Activated naive CD4-positive, alpha-beta T cell treated with anti-CD3 and anti-CD28 coated beads, Interleukin-2, amount 50 U/mL, for 24 hours (primary cell): Measurements from ENCODE around the gene SPATA45.
"Not testable (repeated sequence)": the region's sequence is repeated elsewhere in the genome, so short reads cannot be mapped to it uniquely, and the experiment has no call there.

Source experiments
- H3K27ac Mint-ChIP-seq: one replicate; pipeline ENCODE4 v1.8.0; 2021; ENCODE audit warnings: mild to moderate bottlenecking, mixed read lengths
- H3K27me3 Mint-ChIP-seq: one replicate; pipeline ENCODE4 v1.8.0; 2021; ENCODE audit warnings: mixed read lengths
- H3K36me3 Mint-ChIP-seq: one replicate; pipeline ENCODE4 v1.8.0; 2021; ENCODE audit warnings: mixed read lengths
- H3K4me1 Mint-ChIP-seq: one replicate; pipeline ENCODE4 v1.8.0; 2021; ENCODE audit warnings: mixed read lengths
- H3K4me3 Mint-ChIP-seq: one replicate; pipeline ENCODE4 v1.8.0; 2021; ENCODE audit warnings: mild to moderate bottlenecking, mixed read lengths
- H3K9me3 Mint-ChIP-seq: one replicate; pipeline ENCODE4 v1.8.0; 2021; ENCODE audit warnings: mixed read lengths

SPATA45 gene

DNA sequence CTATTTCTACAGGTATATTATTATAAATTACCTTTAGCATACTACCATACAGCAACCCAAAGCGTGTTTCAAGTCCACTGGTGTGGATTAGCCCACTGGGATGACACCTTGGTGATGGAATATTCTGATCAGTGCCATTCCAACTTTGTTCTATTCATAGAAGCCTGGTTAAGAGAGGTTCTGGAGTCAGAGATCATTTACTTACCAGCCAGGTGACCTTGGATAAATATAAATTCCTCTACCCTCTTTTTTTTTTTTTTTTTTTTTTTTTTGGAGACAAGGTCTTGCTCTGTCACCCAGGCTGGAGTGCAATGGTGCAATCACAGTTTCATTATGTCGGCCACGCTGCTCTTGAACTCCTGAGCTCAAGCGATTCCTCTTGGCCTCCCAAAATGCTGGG, at the start of gene SPATA45:
Gene SPATA45, minus strand, starts transcription at position 101 of the 400 bp plus-strand sequence. CDS start 11,500 bp downstream, outside the sequence.
- no peak within 1 kb of the TSS for H3K27ac Mint-ChIP-seq
- H3K27me3 Mint-ChIP-seq: no peaks in the 10 kb centered on the region
- no peak within 1 kb of the TSS for H3K4me3 Mint-ChIP-seq
- peaks cover 2% of the 10 kb centered on the region for H3K36me3 Mint-ChIP-seq
- H3K9me3 Mint-ChIP-seq: no peaks in the 10 kb centered on the region
- no peaks in the 10 kb centered on the region for H3K4me1 Mint-ChIP-seq

DNA sequence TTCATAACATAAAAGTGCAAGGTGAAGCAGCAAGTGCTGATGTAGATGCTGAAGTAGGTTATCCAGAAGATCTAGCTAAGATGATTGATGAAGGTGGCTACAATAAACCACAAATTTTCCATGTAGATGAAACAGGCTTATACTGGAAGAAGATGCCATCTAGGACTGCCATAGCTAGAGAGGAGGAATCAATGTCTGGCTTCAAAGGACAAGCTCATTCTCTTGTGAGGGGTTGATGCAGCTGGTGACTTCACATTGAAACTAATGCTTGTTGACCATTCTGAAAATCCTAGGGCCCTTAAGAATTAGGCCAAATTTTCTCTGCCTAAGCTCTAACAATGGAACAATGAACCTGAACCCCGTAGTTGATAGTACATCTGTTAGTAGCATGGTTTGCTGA, 44.7 kb upstream of the SPATA45 start:
- Mint-ChIP-seq H3K36me3 (peaks cover 36% of the 10 kb centered on the region), H3K27ac (no peak overlapping the region), H3K27me3 (no peaks in the 10 kb centered on the region), H3K4me1 (no peaks in the 10 kb centered on the region), H3K9me3 (no peaks in the 10 kb centered on the region), H3K4me3 (no peak overlapping the region)

DNA sequence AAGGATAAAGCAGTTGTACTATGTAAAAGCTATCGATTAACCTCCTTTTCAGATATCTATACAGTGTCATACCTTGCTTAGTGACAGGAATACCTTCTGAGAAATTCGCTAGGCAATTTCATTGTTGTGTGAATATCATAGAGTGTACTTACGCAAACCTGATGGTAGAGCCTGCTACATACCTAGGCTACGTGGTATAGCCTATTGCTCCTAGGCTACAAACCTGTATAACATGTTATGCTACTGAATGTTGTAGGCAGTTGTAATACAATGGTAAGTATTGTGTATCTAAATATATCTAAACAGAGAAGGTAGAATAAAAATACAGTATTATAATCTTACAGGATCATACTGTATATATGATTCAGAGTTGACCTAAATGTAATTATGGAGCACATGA, 37.1 kb upstream of the SPATA45 start:
- Mint-ChIP-seq H3K27ac (no peak overlapping the region), H3K36me3 (peaks cover 16% of the 10 kb centered on the region), H3K4me3 (no peak overlapping the region), H3K4me1 (no peaks in the 10 kb centered on the region), H3K9me3 (no peaks in the 10 kb centered on the region), H3K27me3 (no peaks in the 10 kb centered on the region)

DNA sequence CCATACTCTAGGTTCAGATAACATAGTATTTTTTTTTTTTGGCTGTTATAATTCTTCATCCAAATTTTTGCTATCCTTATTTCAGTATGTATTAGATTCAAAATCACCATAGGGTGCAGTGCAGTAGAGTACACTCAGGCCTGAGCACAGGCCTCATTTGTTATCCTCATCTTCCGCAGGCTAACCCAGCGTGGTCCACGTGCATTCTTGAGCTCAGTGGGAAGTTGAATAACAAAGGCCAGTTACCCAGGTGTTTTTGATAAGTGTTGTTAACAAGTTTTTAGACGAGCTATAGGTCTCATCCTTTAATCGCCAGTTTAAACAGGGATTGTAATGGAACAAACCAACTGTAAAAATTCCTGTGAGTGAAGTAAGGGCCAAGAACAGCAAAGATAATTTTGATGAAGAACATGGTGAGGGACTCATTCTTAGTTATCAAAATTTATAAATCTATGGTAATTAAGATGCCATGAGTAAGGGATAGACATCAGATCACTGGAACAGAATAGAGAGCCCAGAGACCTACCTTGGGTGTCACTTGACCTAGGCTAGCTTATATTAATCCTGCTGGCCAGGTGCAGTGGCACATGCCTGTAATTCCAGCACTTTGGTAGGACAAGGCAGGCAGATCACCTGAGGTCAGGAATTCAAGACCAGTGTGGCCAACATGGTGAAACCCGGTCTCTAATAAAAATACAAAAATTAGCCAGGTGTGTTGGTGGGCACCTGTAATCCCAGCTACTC, 32.7 kb upstream of the SPATA45 start:
- no peaks in the 10 kb centered on the region for H3K27me3 Mint-ChIP-seq
- peaks cover 19% of the 10 kb centered on the region for H3K36me3 Mint-ChIP-seq
- H3K4me3 Mint-ChIP-seq: no peak overlapping the region
- no peaks in the 10 kb centered on the region for H3K9me3 Mint-ChIP-seq
- no peaks in the 10 kb centered on the region for H3K4me1 Mint-ChIP-seq
- no peak overlapping the region for H3K27ac Mint-ChIP-seq

DNA sequence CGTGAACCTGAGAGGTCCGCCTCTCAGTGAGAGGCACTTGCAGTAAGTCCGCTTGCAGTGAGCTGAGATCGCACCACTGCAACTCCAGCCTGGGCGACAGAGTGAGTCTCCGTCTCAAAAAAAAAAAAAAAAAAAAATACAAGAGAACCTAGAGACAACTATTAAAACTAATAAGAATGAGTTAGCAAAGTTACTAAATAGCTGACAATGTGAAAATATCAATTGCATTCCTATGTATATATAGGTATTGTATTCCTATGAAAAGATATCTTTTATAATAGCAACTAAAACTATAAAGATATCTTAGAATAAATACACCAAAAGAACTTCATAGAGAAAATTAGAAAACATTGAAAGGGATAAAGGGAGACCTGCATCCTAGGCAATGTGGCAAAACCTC, 31.0 kb upstream of the SPATA45 start:
- Mint-ChIP-seq H3K27me3 (no peaks in the 10 kb centered on the region), H3K4me1 (no peaks in the 10 kb centered on the region), H3K9me3 (no peaks in the 10 kb centered on the region), H3K4me3 (no peak overlapping the region), H3K36me3 (peaks cover 25% of the 10 kb centered on the region), H3K27ac (no peak overlapping the region)

DNA sequence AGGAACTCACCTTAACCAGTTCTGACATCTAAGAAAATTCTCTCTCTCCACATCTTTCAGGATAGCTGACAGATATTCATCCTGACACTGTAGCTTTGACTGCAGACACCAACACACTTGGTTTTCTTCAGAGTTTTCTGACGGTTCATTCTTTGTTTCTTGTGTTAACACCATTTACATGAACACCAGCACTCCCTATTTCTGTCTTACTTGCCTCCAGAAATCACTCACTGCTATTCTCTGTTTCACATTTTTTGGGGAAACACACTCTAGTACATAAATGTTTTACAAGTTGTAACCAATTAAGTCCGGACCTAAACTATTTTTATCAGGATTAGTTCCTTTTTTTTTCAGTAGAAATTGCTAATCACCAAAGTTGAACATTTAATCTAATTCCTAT, 26.1 kb upstream of the SPATA45 start:
- no peak overlapping the region for H3K4me3 Mint-ChIP-seq
- H3K27ac Mint-ChIP-seq: no peak overlapping the region
- H3K27me3 Mint-ChIP-seq: no peaks in the 10 kb centered on the region
- H3K4me1 Mint-ChIP-seq: no peaks in the 10 kb centered on the region
- H3K36me3 Mint-ChIP-seq: peaks cover 18% of the 10 kb centered on the region
- no peaks in the 10 kb centered on the region for H3K9me3 Mint-ChIP-seq

DNA sequence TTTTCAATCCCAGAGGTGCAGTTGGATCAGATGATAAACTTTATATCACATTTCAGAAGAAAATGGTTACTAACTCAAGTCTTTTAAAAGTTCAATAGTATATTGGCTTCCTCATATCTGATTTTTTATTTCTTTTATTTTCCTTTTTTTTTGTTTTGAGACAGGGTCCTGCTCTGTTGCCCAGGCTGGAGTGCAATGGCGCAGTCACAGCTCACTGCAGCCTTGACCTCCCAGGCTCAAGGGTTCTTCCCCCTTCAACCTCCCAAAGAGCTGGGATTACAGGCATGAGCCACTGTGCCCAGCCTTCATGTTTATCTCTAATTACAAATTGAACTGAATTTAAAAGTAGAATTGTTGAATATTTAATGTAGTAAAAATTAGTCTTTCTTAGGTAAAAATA, 24.5 kb upstream of the SPATA45 start:
- Mint-ChIP-seq H3K27me3 (no peaks in the 10 kb centered on the region), H3K9me3 (no peaks in the 10 kb centered on the region), H3K36me3 (peaks cover 14% of the 10 kb centered on the region), H3K4me1 (no peaks in the 10 kb centered on the region), H3K4me3 (no peak overlapping the region), H3K27ac (no peak overlapping the region)

DNA sequence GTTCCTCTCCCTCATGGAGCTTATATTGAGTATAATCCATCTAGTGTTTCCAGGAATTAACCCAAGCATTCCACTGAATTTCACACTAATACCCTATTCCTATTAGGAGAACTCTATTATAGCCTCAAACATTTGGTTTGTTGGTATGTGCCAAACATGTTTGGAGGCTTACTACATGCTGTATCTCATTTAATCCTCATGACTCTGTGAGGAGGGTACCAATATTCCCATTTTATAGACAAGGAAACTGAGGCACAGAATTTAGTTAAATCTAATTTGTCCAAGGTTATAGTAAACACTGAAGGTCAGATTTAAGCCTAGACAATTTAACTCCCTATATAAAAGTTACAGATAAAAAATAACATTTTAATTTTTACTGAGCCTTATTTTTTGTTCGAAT, 19.7 kb upstream of the SPATA45 start:
- H3K27me3 Mint-ChIP-seq: no peaks in the 10 kb centered on the region
- peaks cover 7% of the 10 kb centered on the region for H3K36me3 Mint-ChIP-seq
- H3K27ac Mint-ChIP-seq: no peak overlapping the region
- H3K4me3 Mint-ChIP-seq: no peak overlapping the region
- H3K4me1 Mint-ChIP-seq: peaks cover 18% of the 10 kb centered on the region
- H3K9me3 Mint-ChIP-seq: no peaks in the 10 kb centered on the region

DNA sequence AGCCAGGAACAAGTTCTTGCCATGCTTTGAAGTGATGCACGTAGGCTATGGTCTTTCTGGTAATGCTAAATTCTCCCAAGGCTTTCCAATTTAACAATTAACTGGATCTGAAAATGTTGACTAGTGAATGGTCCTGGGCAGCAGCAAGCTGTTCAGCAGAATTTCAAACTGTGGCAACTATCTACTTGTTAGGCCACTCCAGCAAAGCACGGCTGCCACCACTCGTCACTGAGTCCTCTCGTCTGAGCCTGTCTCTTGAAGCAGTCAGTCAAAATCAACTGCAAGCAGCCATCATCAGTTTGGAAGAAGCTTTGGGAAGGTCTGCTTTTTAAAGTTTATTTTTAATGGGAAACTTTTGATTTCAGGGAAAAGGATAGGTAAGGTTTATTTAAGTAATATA, 16.8 kb upstream of the SPATA45 start:
- Mint-ChIP-seq H3K9me3 (no peaks in the 10 kb centered on the region), H3K4me3 (no peak overlapping the region), H3K36me3 (peaks cover 7% of the 10 kb centered on the region), H3K27ac (peak overlapping the region; percentile 20), H3K27me3 (no peaks in the 10 kb centered on the region), H3K4me1 (peaks cover 19% of the 10 kb centered on the region)

DNA sequence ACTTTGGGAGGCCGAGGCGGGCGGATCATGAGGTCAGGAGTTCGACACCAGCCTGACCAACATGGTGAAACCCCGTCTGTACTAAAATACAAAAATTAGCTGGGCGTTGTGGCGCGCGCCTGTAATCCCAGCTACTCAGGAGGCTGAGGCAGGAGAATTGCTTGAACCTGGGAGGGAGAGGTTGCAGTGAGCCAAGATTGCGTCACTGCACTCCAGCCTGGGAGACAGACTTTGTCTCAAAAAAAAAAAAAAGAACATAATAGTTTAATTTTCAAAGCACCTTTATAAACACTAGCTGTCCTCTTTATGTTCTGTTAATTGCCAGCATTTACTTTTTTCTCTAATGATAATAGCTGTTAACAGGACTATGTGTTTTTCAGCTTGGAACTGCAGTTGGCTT, 15.9 kb upstream of the SPATA45 start:
- H3K27ac Mint-ChIP-seq, H3K27me3 Mint-ChIP-seq: not testable (repeated sequence)

DNA sequence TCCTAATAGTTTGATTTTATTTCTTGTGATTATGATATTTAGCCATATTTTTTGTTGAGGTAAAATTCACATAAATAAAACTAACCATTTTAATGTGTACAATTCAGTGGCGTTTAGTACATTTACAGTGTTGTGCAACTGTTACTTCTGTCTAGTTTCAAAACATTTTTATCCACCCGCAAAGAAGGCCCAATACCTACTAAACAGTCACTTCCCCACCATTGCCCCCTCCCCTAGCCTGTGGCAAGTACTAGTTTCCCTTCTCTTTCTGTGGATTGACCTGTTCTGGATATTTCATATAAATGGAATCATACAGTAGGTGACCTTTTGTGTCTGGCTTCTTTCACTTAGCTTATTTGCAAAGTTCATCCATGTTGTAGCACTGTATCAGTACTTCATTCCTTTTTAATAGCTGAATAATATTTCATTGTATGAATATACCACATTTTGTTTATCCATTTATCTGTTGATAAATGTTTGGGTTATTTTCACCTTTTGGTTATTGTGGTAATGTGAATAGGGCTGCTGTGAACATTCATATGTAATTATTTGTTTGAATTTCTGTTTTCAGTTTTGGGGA, 14.8 kb upstream of the SPATA45 start:
- H3K27ac Mint-ChIP-seq: no peak overlapping the region
- no peak overlapping the region for H3K4me3 Mint-ChIP-seq
- H3K27me3 Mint-ChIP-seq: no peaks in the 10 kb centered on the region
- no peaks in the 10 kb centered on the region for H3K9me3 Mint-ChIP-seq
- peaks cover 32% of the 10 kb centered on the region for H3K4me1 Mint-ChIP-seq
- peaks cover 9% of the 10 kb centered on the region for H3K36me3 Mint-ChIP-seq

More for the DNA sequence above, 15.9 kb upstream of the SPATA45 start:
- H3K4me1 Mint-ChIP-seq: peaks cover 25% of the 10 kb centered on the region
- H3K4me3 Mint-ChIP-seq, H3K36me3 Mint-ChIP-seq, H3K9me3 Mint-ChIP-seq: not testable (repeated sequence)

DNA sequence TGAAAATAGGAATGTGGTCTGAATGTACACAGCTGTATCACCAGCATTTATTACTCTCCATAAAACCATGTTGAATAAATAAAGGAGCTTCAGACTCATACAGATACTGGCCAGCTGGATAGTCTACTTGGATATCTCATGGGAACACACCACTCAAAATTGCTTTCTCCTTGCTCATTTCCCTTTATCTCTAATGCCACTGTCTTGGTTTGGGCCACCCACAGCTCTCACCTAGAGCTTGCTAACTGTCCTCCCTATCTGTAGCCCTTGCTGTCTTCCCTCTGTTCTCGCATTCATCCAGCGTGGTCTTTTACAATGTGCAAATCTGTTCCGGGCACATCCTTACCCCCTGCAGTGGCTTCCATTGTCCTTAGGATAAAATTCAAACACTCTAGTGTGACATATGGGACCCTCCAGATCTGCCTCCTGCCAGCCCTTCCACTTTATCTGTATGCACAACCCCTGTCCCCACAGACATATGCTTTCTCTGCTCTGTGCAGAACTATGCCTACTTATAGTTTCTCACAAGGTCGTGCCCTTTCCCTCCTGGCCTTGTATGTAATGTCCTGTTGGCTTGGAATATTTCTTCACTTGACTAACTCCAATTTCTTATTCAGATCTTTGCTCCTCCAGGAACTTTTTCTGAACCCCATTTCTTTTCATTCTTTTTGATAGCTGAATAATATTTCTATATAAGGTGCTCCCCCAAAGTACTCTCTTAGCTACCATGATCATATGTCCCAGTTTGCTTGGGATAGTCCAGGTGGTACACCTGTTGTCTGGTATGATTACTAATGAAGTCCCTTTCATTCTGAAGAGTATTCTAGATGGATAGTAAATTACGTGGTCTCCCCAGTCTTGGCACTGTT, 13.5 kb upstream of the SPATA45 start:
- no peak overlapping the region for H3K4me3 Mint-ChIP-seq
- H3K9me3 Mint-ChIP-seq: no peaks in the 10 kb centered on the region
- H3K4me1 Mint-ChIP-seq: peaks cover 36% of the 10 kb centered on the region
- H3K27ac Mint-ChIP-seq: no peak overlapping the region
- peaks cover 5% of the 10 kb centered on the region for H3K36me3 Mint-ChIP-seq
- H3K27me3 Mint-ChIP-seq: no peaks in the 10 kb centered on the region

DNA sequence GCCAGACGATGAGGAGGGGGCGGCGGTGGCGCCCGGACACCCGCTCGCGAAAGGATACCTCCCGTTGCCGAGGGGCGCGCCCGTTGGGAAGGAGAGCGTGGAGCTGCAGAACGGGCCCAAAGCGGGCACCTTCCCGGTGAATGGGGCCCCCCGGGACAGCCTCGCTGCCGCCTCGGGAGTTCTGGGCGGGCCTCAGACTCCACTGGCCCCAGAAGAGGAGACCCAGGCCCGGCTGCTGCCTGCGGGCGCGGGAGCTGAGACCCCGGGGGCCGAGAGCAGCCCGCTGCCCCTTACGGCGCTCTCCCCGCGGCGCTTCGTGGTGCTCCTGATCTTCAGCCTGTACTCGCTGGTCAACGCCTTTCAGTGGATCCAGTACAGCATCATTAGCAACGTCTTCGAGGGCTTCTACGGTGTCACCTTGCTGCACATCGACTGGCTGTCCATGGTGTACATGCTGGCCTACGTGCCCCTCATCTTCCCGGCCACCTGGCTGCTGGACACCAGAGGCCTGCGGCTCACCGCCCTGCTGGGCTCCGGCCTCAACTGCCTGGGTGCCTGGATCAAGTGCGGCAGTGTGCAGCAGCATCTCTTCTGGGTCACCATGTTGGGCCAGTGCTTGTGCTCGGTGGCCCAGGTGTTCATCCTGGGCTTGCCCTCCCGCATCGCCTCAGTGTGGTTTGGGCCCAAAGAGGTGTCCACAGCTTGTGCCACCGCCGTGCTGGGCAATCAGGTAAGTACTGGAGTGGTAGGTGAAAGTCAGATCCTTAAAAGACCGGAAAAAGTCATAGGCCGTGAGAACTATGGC, 11.2 kb upstream of the SPATA45 start:
- H3K4me3 Mint-ChIP-seq: peak overlapping the region; percentile 97
- H3K9me3 Mint-ChIP-seq: peaks cover 3% of the 10 kb centered on the region
- peaks cover 34% of the 10 kb centered on the region for H3K4me1 Mint-ChIP-seq
- peak overlapping the region; percentile 95 for H3K27ac Mint-ChIP-seq
- no peaks in the 10 kb centered on the region for H3K27me3 Mint-ChIP-seq
- H3K36me3 Mint-ChIP-seq: peaks cover 7% of the 10 kb centered on the region

DNA sequence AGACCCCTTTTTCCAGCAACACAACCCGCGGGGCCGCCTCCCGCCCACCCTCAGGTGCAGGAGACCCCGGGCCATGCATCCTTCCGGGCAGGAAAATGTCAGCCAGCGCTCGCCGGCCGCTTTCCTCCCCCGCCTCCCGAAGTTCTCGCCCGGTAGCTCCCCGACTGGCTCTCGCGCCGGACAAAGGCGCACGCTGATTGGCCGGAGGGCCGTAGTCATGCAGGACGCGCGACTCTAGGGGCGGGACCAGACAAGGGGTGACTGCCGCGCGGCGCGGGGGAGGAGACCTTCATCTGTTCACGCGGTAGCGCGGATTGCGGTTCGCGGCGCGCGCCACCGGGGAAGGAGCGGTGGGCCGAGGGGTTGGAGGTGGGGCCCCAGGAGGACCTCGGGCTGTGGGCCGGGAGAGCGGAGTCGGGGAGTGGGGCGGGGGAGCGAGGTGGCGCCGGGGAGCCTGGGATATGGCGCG, 10.6 kb upstream of the SPATA45 start, which contains the start of gene FLVCR1:
Gene FLVCR1, plus strand, starts transcription at position 284 of the 469 bp plus-strand sequence. Its CDS starts 178 bp downstream, at position 462.
- Mint-ChIP-seq H3K27me3 (no peaks in the 10 kb centered on the region), H3K4me3 (peak within 1 kb of the TSS; percentile 97), H3K36me3 (peaks cover 10% of the 10 kb centered on the region), H3K4me1 (peaks cover 30% of the 10 kb centered on the region), H3K27ac (peak within 1 kb of the TSS; percentile 95), H3K9me3 (peaks cover 5% of the 10 kb centered on the region)

DNA sequence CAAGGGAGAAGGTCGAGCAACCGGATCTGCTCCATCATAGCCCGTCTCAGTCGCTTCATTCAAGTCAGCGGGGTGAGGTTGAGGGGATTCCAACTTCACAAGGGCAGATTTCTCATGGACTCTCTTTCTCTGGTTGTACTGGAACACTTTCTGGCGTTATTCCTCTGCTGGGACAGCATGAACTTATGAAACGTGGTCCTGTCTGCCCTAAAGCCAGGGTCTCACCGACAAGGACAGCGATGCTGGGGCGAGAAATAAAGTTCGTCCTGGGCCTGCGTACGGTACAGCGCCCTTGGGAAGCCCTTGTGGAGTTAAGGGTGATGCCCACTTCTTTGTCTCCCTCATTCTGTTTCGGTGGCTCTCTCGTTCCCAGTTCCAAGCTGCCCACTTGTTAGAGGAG, 9.3 kb upstream of the SPATA45 start:
- Mint-ChIP-seq H3K27ac (no peak overlapping the region), H3K27me3 (no peaks in the 10 kb centered on the region), H3K36me3 (peaks cover 11% of the 10 kb centered on the region), H3K4me1 (peaks cover 27% of the 10 kb centered on the region), H3K4me3 (peak overlapping the region; percentile 52), H3K9me3 (peaks cover 5% of the 10 kb centered on the region)
